ENCODE results near the gene AKIRIN2.
A peak's percentile ranks its signal among the peaks of the same experiment; 100 is the strongest.

AKIRIN2 gene

DNA sequence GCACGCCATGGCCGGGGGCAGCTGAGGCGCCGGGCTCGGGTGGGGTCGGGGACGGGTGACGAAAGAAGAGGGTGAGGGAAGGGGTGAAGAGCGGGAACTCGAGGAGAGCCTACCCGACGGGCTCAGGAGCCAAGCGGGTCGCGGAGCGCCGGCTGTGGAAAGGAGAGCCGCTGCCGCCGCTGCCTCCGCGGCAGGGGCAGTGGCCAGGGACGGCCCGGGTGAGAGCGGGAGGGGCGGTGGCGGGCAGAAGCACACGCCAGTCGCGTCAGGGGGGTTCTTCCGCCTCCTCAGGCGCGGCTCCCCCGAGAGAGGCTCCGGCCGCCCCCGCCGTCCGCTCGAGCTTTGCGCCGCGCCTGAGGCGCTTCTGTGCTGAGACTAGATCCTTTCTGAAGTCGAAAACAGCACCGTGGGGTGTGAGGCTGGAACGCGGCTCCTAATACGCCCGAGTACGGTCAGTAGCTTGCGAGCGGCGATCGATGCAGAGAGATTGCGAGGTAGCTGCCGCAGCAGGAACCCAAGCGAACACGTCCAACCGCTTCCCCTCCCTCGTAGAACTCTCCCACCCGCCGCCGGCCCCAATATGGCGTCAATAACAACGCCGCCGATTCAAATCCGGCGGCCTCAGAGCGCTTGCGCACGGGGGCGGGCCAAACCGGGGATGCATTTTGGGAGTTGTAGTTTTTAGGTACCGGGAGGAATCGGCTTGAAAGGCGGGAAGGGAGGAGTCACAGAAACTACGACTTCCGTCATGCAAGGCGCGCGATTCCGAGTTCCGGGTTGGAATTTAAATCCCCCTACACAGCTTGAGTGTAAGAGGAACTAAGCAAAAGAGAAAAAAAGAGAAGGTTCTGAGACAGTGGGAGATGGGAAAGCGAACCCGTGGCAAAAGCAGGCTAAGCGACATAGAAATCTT, at the start of gene AKIRIN2:
Gene AKIRIN2 (minus strand): TSS at position 558 of the 913 bp plus-strand sequence. CDS start 549 bp downstream, at position 9.
- H3K27ac ChIP-seq, result peak within 1 kb of the TSS; percentile 88
- TF ChIP-seq, protein P1, sequence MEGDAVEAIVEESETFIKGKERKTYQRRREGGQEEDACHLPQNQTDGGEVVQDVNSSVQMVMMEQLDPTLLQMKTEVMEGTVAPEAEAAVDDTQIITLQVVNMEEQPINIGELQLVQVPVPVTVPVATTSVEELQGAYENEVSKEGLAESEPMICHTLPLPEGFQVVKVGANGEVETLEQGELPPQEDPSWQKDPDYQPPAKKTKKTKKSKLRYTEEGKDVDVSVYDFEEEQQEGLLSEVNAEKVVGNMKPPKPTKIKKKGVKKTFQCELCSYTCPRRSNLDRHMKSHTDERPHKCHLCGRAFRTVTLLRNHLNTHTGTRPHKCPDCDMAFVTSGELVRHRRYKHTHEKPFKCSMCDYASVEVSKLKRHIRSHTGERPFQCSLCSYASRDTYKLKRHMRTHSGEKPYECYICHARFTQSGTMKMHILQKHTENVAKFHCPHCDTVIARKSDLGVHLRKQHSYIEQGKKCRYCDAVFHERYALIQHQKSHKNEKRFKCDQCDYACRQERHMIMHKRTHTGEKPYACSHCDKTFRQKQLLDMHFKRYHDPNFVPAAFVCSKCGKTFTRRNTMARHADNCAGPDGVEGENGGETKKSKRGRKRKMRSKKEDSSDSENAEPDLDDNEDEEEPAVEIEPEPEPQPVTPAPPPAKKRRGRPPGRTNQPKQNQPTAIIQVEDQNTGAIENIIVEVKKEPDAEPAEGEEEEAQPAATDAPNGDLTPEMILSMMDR (conservative IDR thresholded peaks at IDR 0.05), result no peak
- TF ChIP-seq ZFX (IDR thresholded peaks at IDR 0.05), result no peak

DNA sequence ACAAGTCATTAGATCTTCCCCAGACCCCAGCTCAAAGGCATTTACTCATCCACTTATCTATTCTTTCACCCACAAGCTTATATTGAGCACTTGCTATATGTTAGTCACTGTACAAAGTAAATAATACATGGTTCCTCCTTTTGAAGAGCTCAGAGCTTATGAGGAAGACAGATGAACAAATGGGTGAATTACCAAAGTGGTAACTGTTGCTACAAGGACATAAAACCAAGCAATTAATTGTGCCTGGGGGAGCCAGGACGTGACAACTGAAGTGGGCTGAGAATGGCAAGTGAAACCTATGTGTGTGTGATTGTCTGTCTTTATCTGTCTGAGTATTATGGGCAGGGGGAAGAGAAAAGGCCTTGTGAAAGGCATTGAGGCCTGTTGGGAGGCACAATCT, 45.6 kb upstream of the AKIRIN2 start:
- TF ChIP-seq, protein P1 (conservative IDR thresholded peaks at IDR 0.05), result no peak
- no peak overlapping the region for H3K27ac ChIP-seq

DNA sequence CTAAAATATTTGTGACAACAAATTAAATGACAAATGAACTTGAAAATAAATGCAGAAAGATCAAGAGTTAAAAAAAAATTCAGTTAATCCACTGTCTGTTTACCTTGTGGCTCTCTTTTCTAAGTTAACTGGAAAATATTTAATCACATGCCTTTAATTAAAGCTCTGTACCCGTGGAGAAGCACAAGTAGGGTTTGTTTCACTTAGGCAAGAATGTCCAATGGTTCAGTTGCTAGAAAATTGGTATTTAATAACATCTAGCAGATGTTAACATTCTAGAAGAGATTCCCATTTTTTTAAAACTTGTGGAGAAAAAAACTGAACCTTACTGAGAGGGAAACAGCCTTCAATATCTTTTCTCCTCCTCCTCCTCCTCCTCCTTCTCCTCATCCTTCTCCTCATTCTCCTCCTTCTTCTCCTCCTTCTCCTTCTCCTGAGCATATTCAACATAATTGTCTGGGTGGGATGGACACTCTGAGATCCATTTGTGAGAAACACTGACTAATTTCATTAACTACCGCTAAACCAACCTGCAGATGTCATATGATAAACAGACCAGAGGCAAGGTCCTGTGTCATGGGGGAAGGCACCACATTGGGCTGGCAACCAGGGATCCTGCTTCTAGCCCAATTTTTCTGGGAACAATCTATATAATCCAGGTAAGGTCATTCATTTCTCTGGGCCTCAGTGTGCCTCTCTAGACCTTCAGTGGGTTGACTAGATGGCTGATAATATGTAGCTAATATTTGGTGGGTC, 44.1 kb upstream of the AKIRIN2 start:
- TF ChIP-seq ZFX (IDR thresholded peaks at IDR 0.05), result no peak
- TF ChIP-seq, protein P1 (conservative IDR thresholded peaks at IDR 0.05), result no peak
- no peak overlapping the region for H3K27ac ChIP-seq

DNA sequence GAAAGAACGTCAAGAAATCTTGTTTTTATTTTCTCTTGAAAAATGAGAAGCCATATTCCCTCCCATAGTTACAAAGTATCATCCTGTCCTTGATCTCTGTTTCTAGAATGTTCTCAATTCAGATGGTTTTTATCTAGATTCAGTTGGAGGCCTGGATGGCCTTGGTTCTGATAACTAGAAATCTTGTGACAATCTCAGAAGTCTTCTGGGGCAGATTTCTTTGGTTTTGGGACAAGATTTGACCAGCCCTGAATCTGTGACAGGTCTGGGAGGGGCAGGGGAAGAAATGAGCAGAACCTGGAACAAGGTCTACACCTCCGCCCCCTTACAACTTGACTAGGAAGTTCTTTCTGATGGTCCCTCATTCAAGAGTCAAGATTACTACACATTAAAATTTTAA, 41.4 kb upstream of the AKIRIN2 start:
- H3K27ac ChIP-seq, result no peak overlapping the region

DNA sequence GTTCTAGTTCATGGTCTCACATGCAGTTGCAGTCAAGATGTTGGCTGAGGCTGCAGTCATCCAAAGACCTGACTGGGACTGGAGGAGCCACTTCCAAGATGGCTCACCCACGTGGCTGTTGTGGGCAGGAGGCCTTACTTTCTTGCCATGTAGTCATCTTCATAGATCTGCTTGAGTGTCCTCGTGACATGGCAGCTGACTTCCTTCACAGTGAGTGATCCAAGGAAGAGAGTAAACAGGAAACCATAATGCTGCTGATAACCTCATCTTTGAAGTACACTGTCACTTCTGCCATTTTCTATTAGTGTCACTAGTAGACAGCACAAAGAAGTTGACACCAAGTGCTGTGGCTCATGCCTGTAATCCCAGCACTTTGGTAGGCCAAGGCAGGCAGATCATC, 40.1 kb upstream of the AKIRIN2 start:
- no peak for TF ChIP-seq ZFX (IDR thresholded peaks at IDR 0.05)
- TF ChIP-seq, protein P1 (conservative IDR thresholded peaks at IDR 0.05), result no peak
- no peak overlapping the region for H3K27ac ChIP-seq

More for the DNA sequence above, 41.4 kb upstream of the AKIRIN2 start:
- TF ChIP-seq, protein P1 (conservative IDR thresholded peaks at IDR 0.05), result no peak
- no peak for TF ChIP-seq ZFX (IDR thresholded peaks at IDR 0.05)

DNA sequence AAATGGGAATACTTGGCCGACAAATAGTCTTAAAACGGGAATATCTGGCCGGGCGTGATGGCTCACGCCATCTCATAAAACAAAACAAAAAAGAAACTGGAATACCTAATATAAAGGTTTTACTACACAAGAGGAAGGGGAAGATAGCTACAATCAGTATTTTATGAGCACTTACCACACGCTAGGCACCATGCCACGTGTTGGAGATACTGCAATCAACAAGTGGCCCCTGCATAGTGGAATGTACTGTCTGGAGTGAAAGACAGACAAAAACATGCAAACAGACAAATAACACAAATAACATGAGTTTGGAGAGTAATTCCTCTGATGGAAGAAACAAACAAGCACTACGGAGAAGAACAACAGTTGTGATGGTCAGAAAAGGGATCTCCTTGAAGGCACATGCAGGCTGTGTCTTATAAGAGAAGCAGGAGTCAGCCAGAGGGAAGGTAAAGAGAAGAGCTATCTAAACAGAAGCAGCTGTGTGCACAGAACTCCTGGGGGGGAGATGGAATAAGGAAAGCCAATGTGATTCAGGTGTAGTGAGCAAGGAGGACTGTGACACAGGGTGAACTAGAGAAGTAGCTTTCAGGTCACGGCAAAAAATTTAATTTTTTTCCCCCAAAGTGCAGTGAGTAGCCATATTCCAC, 39.1 kb upstream of the AKIRIN2 start:
- no peak overlapping the region for H3K27ac ChIP-seq
- TF ChIP-seq ZFX (IDR thresholded peaks at IDR 0.05), result no peak
- TF ChIP-seq, protein P1 (conservative IDR thresholded peaks at IDR 0.05), result no peak
